Fibroblast of lung (primary cell): Measurements from ENCODE around the gene INSRR. TPM values are rescaled to one million over a fixed set of nuclear protein-coding genes. Genes with fewer than 3 reads are reported as not detected.

Source experiments
- DNase-seq, 2 donors: peaks; one replicate each; pipeline versions ENCODE4 v3.0.0 to v3.0.0-alpha.2; 2010; ENCODE audit warnings: low read depth in 2 of 2
- H2AFZ ChIP-seq: 2 replicates; pipeline ENCODE4 v1.5.1; 2012; ENCODE audit warnings: low read length, control low read depth, inconsistent platforms
- H3K27ac ChIP-seq: 2 replicates; pipeline ENCODE4 v1.5.1; 2011; ENCODE audit warnings: low read length, control low read depth; ENCODE audit not compliant: insufficient read depth
- H3K27me3 ChIP-seq: 2 replicates; pipeline ENCODE4 v1.5.1; 2011; ENCODE audit warnings: mild to moderate bottlenecking, low read length; ENCODE audit not compliant: control insufficient read depth, insufficient read depth
- H3K36me3 ChIP-seq: 2 replicates; pipeline ENCODE4 v1.5.1; 2011; ENCODE audit warnings: low read length; ENCODE audit not compliant: control insufficient read depth, insufficient read depth
- H3K4me1 ChIP-seq: 2 replicates; pipeline ENCODE4 v1.5.1; 2011; ENCODE audit warnings: low read length; ENCODE audit not compliant: control insufficient read depth, insufficient read depth; ENCODE audit errors: extremely low read depth
- H3K4me2 ChIP-seq: 2 replicates; pipeline ENCODE4 v1.5.1; 2011; ENCODE audit warnings: low read length, control low read depth; ENCODE audit not compliant: insufficient read depth; ENCODE audit errors: extremely low read depth
- H3K4me3 ChIP-seq, 4 experiments: fragments of 200-600 bp in 1 of 4; sonication (generic) in 1 of 4; replicated peaks in 1 of 4; 2 replicates each; pipeline ENCODE4 v1.5.1; 2011 to 2016; ENCODE audit warnings: low read length in 4 of 4, low read depth in 3 of 4, mild to moderate bottlenecking in 3 of 4, control low read depth in 2 of 4, inconsistent platforms in 1 of 4, mixed read lengths in 1 of 4; ENCODE audit not compliant: insufficient read depth in 1 of 4; ENCODE audit errors: control extremely low read depth in 1 of 4
- H3K79me2 ChIP-seq: 2 replicates; pipeline ENCODE4 v1.5.1; 2012; ENCODE audit warnings: mild to moderate bottlenecking, low read length, inconsistent platforms; ENCODE audit not compliant: control insufficient read depth, insufficient read depth
- H3K9ac ChIP-seq: 2 replicates; pipeline ENCODE4 v1.5.1; 2011; ENCODE audit warnings: mild to moderate bottlenecking, low read length, control low read depth; ENCODE audit not compliant: insufficient read depth
- H3K9me3 ChIP-seq: 2 replicates; pipeline ENCODE4 v1.5.1; 2012; ENCODE audit warnings: low read depth, low read length; ENCODE audit not compliant: control insufficient read depth, insufficient read depth
- H4K20me1 ChIP-seq: 2 replicates; pipeline ENCODE4 v1.5.1; 2011; ENCODE audit warnings: low read length; ENCODE audit not compliant: control insufficient read depth, insufficient read depth; ENCODE audit errors: extremely low read depth
- EZH2 ChIP-seq: IDR thresholded peaks from 2 replicates; pipeline ENCODE4 v1.5.1; 2012; ENCODE audit warnings: low read length, control low read depth, mild to moderate bottlenecking; ENCODE audit errors: missing control alignments
- polyA plus RNA-seq, 2 donors: library from polyadenylated mRNA; depleted of rRNA in 1 of 2; stranded (reverse) in 1 of 2; unstranded in 1 of 2; fragments of >200 nt; gene quantifications; 2 replicates each; pipeline ENCODE4 v1.2.1, GENCODE V29; 2011 to 2012; ENCODE audit warnings: missing spikeins in 1 of 2
- total RNA-seq: library from RNA; depleted of rRNA; stranded (reverse); fragments of >200 nt; gene quantifications from 2 replicates; pipeline ENCODE4 v1.2.1, GENCODE V29; 2014
- TF ChIP-seq, protein P1 (sequence below), 2 donors: IDR thresholded peaks in 1 of 2; conservative IDR thresholded peaks in 1 of 2; 1 replicate in 1 of 2; 2 replicates in 1 of 2; pipeline ENCODE4 v1.5.1; 2011 to 2012; ENCODE audit warnings: low read length in 2 of 2, control low read depth in 1 of 2, inconsistent platforms in 1 of 2, low read depth in 1 of 2, mild to moderate bottlenecking in 1 of 2

Gene INSRR
- total and polyA plus RNA-seq, 2 donors (not counting 1 experiment from before 2014, with no cell fraction given), result not detected

DNA sequence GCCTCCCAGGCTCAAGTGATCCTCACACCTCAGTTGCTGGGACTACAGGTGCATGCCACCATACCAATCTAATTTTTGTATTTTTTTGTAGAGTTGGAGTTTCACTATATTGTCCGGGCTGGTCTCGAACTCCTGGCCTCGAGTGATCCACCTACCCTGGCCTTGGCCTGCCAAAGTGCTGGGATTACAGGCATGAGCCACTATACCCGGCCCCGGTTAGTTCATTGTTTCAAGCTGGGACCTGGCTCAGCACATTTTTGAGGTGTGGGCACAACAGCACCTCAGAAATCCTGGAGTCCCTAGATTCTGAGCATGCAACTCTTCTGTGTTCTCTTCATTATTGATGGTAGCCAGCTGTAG is 63.6 kb downstream of the INSRR start:
- DNase-seq, result no peak
- Histone ChIP-seq H3K4me3 (no peak overlapping the region), H3K4me1 (no peaks in the 10 kb centered on the region), H3K36me3 (peaks cover 14% of the 10 kb centered on the region), H3K9me3 (no peaks in the 10 kb centered on the region), H3K9ac (no peak overlapping the region), H3K27me3 (no peaks in the 10 kb centered on the region), H3K79me2 (no peaks in the 10 kb centered on the region), H3K27ac (no peak overlapping the region), H3K4me2 (no peak overlapping the region), H2AFZ (no peak overlapping the region), H4K20me1 (no peaks in the 10 kb centered on the region)
- no peak for TF ChIP-seq EZH2
- TF ChIP-seq, protein P1, sequence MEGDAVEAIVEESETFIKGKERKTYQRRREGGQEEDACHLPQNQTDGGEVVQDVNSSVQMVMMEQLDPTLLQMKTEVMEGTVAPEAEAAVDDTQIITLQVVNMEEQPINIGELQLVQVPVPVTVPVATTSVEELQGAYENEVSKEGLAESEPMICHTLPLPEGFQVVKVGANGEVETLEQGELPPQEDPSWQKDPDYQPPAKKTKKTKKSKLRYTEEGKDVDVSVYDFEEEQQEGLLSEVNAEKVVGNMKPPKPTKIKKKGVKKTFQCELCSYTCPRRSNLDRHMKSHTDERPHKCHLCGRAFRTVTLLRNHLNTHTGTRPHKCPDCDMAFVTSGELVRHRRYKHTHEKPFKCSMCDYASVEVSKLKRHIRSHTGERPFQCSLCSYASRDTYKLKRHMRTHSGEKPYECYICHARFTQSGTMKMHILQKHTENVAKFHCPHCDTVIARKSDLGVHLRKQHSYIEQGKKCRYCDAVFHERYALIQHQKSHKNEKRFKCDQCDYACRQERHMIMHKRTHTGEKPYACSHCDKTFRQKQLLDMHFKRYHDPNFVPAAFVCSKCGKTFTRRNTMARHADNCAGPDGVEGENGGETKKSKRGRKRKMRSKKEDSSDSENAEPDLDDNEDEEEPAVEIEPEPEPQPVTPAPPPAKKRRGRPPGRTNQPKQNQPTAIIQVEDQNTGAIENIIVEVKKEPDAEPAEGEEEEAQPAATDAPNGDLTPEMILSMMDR (conservative IDR thresholded peaks at IDR 0.05 in 1 of 2, IDR thresholded peaks at IDR 0.05 in 1 of 2; ENCODE audit: low read depth in 1 of 2, low read length in 2 of 2), result no peak

DNA sequence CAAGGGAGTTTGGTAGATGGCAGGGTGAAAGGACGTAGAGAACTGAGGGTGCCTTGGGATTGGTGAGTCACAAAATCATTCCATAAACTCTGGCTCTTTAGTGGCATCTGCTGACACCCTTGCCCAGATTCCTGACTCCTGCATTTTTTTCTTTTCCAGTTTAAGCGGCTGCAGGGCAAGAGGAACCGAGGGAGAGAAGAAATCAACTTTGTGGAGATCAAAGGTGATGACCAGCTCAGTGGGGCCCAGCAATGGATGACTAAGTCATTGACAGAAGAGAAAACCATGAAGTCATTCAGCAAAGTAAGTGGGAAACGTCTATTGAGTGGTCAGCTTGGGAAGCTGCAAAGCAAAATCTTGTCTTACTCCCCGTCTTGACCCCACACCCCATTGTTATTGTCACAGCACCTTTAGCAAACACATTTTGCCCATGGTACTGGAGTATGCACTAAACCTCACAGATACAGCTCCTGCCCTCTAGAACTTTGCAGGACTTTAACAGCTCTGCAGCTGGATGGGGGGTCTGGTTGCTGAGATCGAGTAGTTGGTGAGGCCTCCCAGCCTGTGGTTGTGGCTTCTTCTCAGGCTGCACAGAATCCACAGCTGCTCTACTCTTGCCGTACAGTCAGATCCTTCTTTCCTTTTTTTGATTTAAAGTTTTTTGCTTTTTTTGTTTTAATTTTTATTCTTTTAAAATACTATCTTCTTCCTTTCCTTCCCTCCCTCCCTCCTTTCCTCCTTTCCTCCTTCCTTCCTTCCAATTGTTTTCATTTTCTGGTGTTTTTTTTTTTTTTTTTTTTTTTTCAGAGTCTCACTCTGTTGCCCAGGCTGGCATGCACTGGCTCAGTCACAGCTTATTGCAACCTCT is 64.2 kb downstream of the INSRR start:
- Histone ChIP-seq H3K9me3 (no peaks in the 10 kb centered on the region), H3K27me3 (no peaks in the 10 kb centered on the region), H2AFZ (no peak overlapping the region), H3K36me3 (peaks cover 14% of the 10 kb centered on the region), H3K4me1 (no peaks in the 10 kb centered on the region), H3K9ac (no peak overlapping the region), H3K4me3 (no peak overlapping the region), H3K27ac (no peak overlapping the region), H3K4me2 (no peak overlapping the region), H4K20me1 (no peaks in the 10 kb centered on the region), H3K79me2 (no peaks in the 10 kb centered on the region)
- TF ChIP-seq, protein P1 (conservative IDR thresholded peaks at IDR 0.05 in 1 of 2, IDR thresholded peaks at IDR 0.05 in 1 of 2; ENCODE audit: low read depth in 1 of 2, low read length in 2 of 2), result no peak
- DNase-seq, result peak in 1 of 2 donors; percentile 36

Other genes starting within 250 kb of the INSRR start
- not detected in 2 replicates for gene HAPLN2, start 239.7 kb downstream of the INSRR start, total RNA-seq
- not detected in 2 replicates for gene HAPLN2, start 239.7 kb downstream of the INSRR start, polyA plus RNA-seq
- under 0.01 TPM in 1 of 2 replicates, not detected in the other for gene BCAN, start 217.0 kb downstream of the INSRR start, total RNA-seq
- gene BCAN, start 217.0 kb downstream of the INSRR start, polyA plus RNA-seq, result 0.03 and 0.05 TPM in 2 replicates
- gene NES, start 181.7 kb downstream of the INSRR start, total RNA-seq, result 44.2 and 87.4 TPM in 2 replicates
- gene NES, start 181.7 kb downstream of the INSRR start, polyA plus RNA-seq, result 23.0 and 34.6 TPM in 2 replicates
- gene CRABP2, start 153.5 kb downstream of the INSRR start, total RNA-seq, result 33.4 and 70.4 TPM in 2 replicates
- 48.9 and 184 TPM in 2 replicates for gene CRABP2, start 153.5 kb downstream of the INSRR start, polyA plus RNA-seq
- gene METTL25B, start 130.6 kb downstream of the INSRR start, total RNA-seq, result 12.6 and 17.3 TPM in 2 replicates
- 5.5 and 6.4 TPM in 2 replicates for gene METTL25B, start 130.6 kb downstream of the INSRR start, polyA plus RNA-seq
- gene ISG20L2, start 130.4 kb downstream of the INSRR start, total RNA-seq, result 5.4 and 5.8 TPM in 2 replicates
- gene ISG20L2, start 130.4 kb downstream of the INSRR start, polyA plus RNA-seq, result 23.6 and 29.9 TPM in 2 replicates
- gene MRPL24, start 118.0 kb downstream of the INSRR start, total RNA-seq, result 39.8 and 58.8 TPM in 2 replicates
- gene MRPL24, start 118.0 kb downstream of the INSRR start, polyA plus RNA-seq, result 67.2 and 108 TPM in 2 replicates
- 108 and 138 TPM in 2 replicates for gene HDGF, start 107.4 kb downstream of the INSRR start, total RNA-seq
- 99.1 and 126 TPM in 2 replicates for gene HDGF, start 107.4 kb downstream of the INSRR start, polyA plus RNA-seq
- gene PRCC, start 91.6 kb downstream of the INSRR start, total RNA-seq, result 10.5 and 13.2 TPM in 2 replicates
- 52.0 and 75.8 TPM in 2 replicates for gene PRCC, start 91.6 kb downstream of the INSRR start, polyA plus RNA-seq
- gene SH2D2A, start 42.3 kb downstream of the INSRR start, total RNA-seq, result not detected in 2 replicates
- gene SH2D2A, start 42.3 kb downstream of the INSRR start, polyA plus RNA-seq, result not detected in 2 replicates
- gene NTRK1, start 1.7 kb upstream of the INSRR start, total RNA-seq, result not detected in 2 replicates
- gene NTRK1, start 1.7 kb upstream of the INSRR start, polyA plus RNA-seq, result not detected in 2 replicates
- 2.3 and 2.6 TPM in 2 replicates for gene PEAR1, start 34.6 kb upstream of the INSRR start, total RNA-seq
- gene PEAR1, start 34.6 kb upstream of the INSRR start, polyA plus RNA-seq, result 13.5 and 41.5 TPM in 2 replicates
- gene LRRC71, start 61.5 kb upstream of the INSRR start, total RNA-seq, result not detected in 2 replicates
- gene LRRC71, start 61.5 kb upstream of the INSRR start, polyA plus RNA-seq, result 0.16 and 1.8 TPM in 2 replicates
- 28.0 and 29.1 TPM in 2 replicates for gene ARHGEF11, start 186.6 kb upstream of the INSRR start, total RNA-seq
- gene ARHGEF11, start 186.6 kb upstream of the INSRR start, polyA plus RNA-seq, result 12.8 and 19.5 TPM in 2 replicates
- gene ETV3L, start 240.7 kb upstream of the INSRR start, total RNA-seq, result not detected in 2 replicates
- not detected in 2 replicates for gene ETV3L, start 240.7 kb upstream of the INSRR start, polyA plus RNA-seq